Liver (tissue), 9 donors: ENCODE results near the gene MS4A2. TPM values are rescaled to one million over a fixed set of nuclear protein-coding genes. Genes with fewer than 3 reads are reported as not detected.
"Not testable (repeated sequence)": the region's sequence is repeated elsewhere in the genome, so short reads cannot be mapped to it uniquely, and the experiment has no call there.

Experiments
- DNase-seq: peaks from one replicate; pipeline ENCODE4 v3.0.0-alpha.2; 2017; ENCODE audit warnings: low spot score
- H3K27ac ChIP-seq, 2 donors: one replicate each; pipeline ENCODE4 v1.7.0; 2013; ENCODE audit warnings: inconsistent platforms in 2 of 2, low read length in 2 of 2, control low read depth in 1 of 2, low read depth in 1 of 2, mild to moderate bottlenecking in 1 of 2
- H3K27me3 ChIP-seq, 4 donors: one replicate each; pipeline versions ENCODE4 v1.6.1 to v1.7.0; 2013; ENCODE audit warnings: low read length in 3 of 4, inconsistent platforms in 1 of 4, mild to moderate bottlenecking in 1 of 4, moderate library complexity in 1 of 4; ENCODE audit not compliant: control insufficient read depth in 4 of 4, insufficient read depth in 4 of 4
- H3K36me3 ChIP-seq, 4 donors: one replicate each; pipeline versions ENCODE4 v1.6.1 to v1.7.0; 2013; ENCODE audit warnings: low read length in 3 of 4, mild to moderate bottlenecking in 3 of 4, low read depth in 1 of 4, moderate library complexity in 1 of 4; ENCODE audit not compliant: control insufficient read depth in 4 of 4, insufficient read depth in 3 of 4
- H3K4me1 ChIP-seq, 4 donors: one replicate each; pipeline versions ENCODE4 v1.6.1 to v1.7.0; 2013; ENCODE audit warnings: low read length in 3 of 4, mild to moderate bottlenecking in 3 of 4, moderate library complexity in 1 of 4; ENCODE audit not compliant: control insufficient read depth in 4 of 4, insufficient read depth in 4 of 4
- H3K4me3 ChIP-seq, 3 donors: one replicate each; pipeline versions ENCODE4 v1.6.1 to v1.7.0; 2013; ENCODE audit warnings: low read length in 3 of 3, control low read depth in 1 of 3, low read depth in 1 of 3, mild to moderate bottlenecking in 1 of 3
- H3K9ac ChIP-seq, 2 donors: one replicate each; pipeline ENCODE4 v1.7.0; 2013; ENCODE audit warnings: low read length in 2 of 2, mild to moderate bottlenecking in 2 of 2, moderate library complexity in 2 of 2, control low read depth in 1 of 2, low read depth in 1 of 2
- H3K9me3 ChIP-seq, 4 donors: one replicate each; pipeline versions ENCODE4 v1.6.1 to v1.7.0; 2013; ENCODE audit warnings: low read length in 3 of 4; ENCODE audit not compliant: control insufficient read depth in 4 of 4
- FOXA2 ChIP-seq: IDR thresholded peaks from 2 replicates; pipeline ENCODE4 v1.6.1; 2016; ENCODE audit warnings: antibody characterized with exemption
- GABPA ChIP-seq, 2 donors: IDR thresholded peaks in 1 of 2; conservative IDR thresholded peaks in 1 of 2; 2 replicates each; pipeline ENCODE4 v1.6.1; 2016; ENCODE audit warnings: antibody characterized with exemption in 2 of 2, mild to moderate bottlenecking in 1 of 2, moderate library complexity in 1 of 2
- HNF4A ChIP-seq, 2 donors: conservative IDR thresholded peaks; 2 replicates each; pipeline ENCODE4 v1.6.1; 2016; ENCODE audit warnings: antibody characterized with exemption in 2 of 2, mild to moderate bottlenecking in 2 of 2
- HNF4G ChIP-seq: IDR thresholded peaks from 2 replicates; pipeline ENCODE4 v1.6.1; 2016; ENCODE audit warnings: antibody characterized with exemption
- JUND ChIP-seq, 2 donors: IDR thresholded peaks; 2 replicates each; pipeline ENCODE4 v1.6.1; 2016; ENCODE audit warnings: antibody characterized with exemption in 2 of 2
- NR2F2 ChIP-seq: IDR thresholded peaks from 2 replicates; pipeline ENCODE4 v1.6.1; 2016; ENCODE audit warnings: antibody characterized with exemption
- RAD21 ChIP-seq, 2 donors: IDR thresholded peaks; 2 replicates each; pipeline ENCODE4 v1.6.1; 2016; ENCODE audit warnings: antibody characterized with exemption in 2 of 2, mild to moderate bottlenecking in 2 of 2
- RXRA ChIP-seq, 2 donors: IDR thresholded peaks; 2 replicates each; pipeline ENCODE4 v1.6.1; 2017 to 2018; ENCODE audit warnings: antibody characterized with exemption in 2 of 2, mild to moderate bottlenecking in 1 of 2
- SP1 ChIP-seq: IDR thresholded peaks from 2 replicates; pipeline ENCODE4 v1.6.1; 2018; ENCODE audit warnings: antibody characterized with exemption, mild to moderate bottlenecking
- TAF1 ChIP-seq: conservative IDR thresholded peaks from 2 replicates; pipeline ENCODE4 v1.6.1; 2016; ENCODE audit warnings: antibody characterized with exemption, mild to moderate bottlenecking
- YY1 ChIP-seq: IDR thresholded peaks from 2 replicates; pipeline ENCODE4 v1.6.1; 2016; ENCODE audit warnings: antibody characterized with exemption, mild to moderate bottlenecking
- WGBS: extraction: QIAGEN DNeasy Blood & Tissue Kit; methylation state at CpG from one replicate; pipeline ENCODE4 v1.1.7; 2013; 5-methylcytosine and 5-hydroxymethylcytosine counted together
- polyA plus RNA-seq, 2 donors: library from polyadenylated mRNA; stranded (reverse) in 1 of 2; unstranded in 1 of 2; fragments of 200-250 nt in 1 of 2; fragments of >200 nt in 1 of 2; fragmentation: Nextera tagmentation in 1 of 2; extraction: Ambion mirVana in 1 of 2; gene quantifications; one replicate each; pipeline versions ENCODE4 v1.2.1 to v1.2.3, GENCODE V29; 2013 to 2015
- total RNA-seq, 2 donors: library from RNA; depleted of rRNA; stranded (reverse); fragments of >200 nt; gene quantifications; one replicate each; pipeline ENCODE4 v1.2.3, GENCODE V29; 2014
- TF ChIP-seq, protein P1 (sequence below): fragments of 150-350 bp; IDR thresholded peaks from 2 replicates; pipeline ENCODE4 v1.5.1; 2017; ENCODE audit warnings: improper control_type of control experiment, low read depth, low read length; ENCODE audit not compliant: missing input control
- TF ChIP-seq, protein P2 (sequence below): IDR thresholded peaks from 2 replicates; pipeline ENCODE4 v1.6.1; 2016; ENCODE audit warnings: antibody characterized with exemption
- TF ChIP-seq, protein P3 (sequence below): IDR thresholded peaks from 2 replicates; pipeline ENCODE4 v1.6.1; 2016; ENCODE audit warnings: antibody characterized with exemption
- TF ChIP-seq, protein P4 (sequence below): IDR thresholded peaks from 2 replicates; pipeline ENCODE4 v1.6.1; 2016; ENCODE audit warnings: antibody characterized with exemption, mild to moderate bottlenecking
- TF ChIP-seq, protein P5 (sequence below): IDR thresholded peaks from 2 replicates; pipeline ENCODE4 v1.6.1; 2016; ENCODE audit warnings: antibody characterized with exemption
- donor health status: healthy.
- donor health status: healthy.
- donor health status: healthy.
- donor health status: healthy.
- donor health status: healthy.

Gene MS4A2
- total and polyA plus RNA-seq, 4 donors = 0.08 to 0.37 (median 0.32) TPM; not detected in 1

DNA sequence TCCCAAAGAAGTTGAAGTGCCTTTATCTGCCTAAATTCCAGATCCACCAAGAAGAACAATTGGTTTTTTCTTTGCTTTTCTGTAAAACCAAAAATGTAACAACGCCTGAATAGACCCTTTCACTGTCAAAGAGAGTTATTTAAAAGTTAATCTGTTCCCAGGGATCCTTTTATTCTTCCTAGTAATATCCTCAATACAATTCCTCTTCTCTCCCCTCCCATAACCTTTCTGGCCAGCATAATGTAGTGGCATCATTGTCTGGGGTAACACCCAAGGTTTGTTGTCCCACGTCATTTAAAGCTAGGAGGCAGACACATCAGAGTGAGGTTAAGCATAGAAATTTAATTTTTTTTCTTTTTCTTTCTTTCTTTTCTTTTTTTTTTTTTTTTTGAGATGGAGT is 39.9 kb downstream of the MS4A2 start:
- Histone ChIP-seq H3K4me1 (no peaks in the 10 kb centered on the region), H3K9ac (no peak overlapping the region), H3K9me3 (no peaks in the 10 kb centered on the region), H3K36me3 (no peaks in the 10 kb centered on the region), H3K27me3 (no peaks in the 10 kb centered on the region), H3K27ac (no peak overlapping the region), H3K4me3 (no peak overlapping the region)
- TF ChIP-seq HNF4G (no peak), RXRA (IDR thresholded peaks at IDR 0.05) (no peak), FOXA2 (no peak), NR2F2 (no peak), GABPA (IDR thresholded peaks at IDR 0.05 in 1 of 2, conservative IDR thresholded peaks at IDR 0.05 in 1 of 2) (no peak), TAF1 (no peak), YY1 (no peak), RAD21 (IDR thresholded peaks at IDR 0.05) (no peak), SP1 (no peak), JUND (IDR thresholded peaks at IDR 0.05) (no peak), HNF4A (conservative IDR thresholded peaks at IDR 0.05) (no peak)
- TF ChIP-seq, protein P1, sequence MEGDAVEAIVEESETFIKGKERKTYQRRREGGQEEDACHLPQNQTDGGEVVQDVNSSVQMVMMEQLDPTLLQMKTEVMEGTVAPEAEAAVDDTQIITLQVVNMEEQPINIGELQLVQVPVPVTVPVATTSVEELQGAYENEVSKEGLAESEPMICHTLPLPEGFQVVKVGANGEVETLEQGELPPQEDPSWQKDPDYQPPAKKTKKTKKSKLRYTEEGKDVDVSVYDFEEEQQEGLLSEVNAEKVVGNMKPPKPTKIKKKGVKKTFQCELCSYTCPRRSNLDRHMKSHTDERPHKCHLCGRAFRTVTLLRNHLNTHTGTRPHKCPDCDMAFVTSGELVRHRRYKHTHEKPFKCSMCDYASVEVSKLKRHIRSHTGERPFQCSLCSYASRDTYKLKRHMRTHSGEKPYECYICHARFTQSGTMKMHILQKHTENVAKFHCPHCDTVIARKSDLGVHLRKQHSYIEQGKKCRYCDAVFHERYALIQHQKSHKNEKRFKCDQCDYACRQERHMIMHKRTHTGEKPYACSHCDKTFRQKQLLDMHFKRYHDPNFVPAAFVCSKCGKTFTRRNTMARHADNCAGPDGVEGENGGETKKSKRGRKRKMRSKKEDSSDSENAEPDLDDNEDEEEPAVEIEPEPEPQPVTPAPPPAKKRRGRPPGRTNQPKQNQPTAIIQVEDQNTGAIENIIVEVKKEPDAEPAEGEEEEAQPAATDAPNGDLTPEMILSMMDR = no peak
- TF ChIP-seq, protein P2, sequence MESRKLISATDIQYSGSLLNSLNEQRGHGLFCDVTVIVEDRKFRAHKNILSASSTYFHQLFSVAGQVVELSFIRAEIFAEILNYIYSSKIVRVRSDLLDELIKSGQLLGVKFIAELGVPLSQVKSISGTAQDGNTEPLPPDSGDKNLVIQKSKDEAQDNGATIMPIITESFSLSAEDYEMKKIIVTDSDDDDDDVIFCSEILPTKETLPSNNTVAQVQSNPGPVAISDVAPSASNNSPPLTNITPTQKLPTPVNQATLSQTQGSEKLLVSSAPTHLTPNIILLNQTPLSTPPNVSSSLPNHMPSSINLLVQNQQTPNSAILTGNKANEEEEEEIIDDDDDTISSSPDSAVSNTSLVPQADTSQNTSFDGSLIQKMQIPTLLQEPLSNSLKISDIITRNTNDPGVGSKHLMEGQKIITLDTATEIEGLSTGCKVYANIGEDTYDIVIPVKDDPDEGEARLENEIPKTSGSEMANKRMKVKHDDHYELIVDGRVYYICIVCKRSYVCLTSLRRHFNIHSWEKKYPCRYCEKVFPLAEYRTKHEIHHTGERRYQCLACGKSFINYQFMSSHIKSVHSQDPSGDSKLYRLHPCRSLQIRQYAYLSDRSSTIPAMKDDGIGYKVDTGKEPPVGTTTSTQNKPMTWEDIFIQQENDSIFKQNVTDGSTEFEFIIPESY = no peak
- TF ChIP-seq, protein P3, sequence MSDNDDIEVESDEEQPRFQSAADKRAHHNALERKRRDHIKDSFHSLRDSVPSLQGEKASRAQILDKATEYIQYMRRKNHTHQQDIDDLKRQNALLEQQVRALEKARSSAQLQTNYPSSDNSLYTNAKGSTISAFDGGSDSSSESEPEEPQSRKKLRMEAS = no peak
- TF ChIP-seq, protein P4, sequence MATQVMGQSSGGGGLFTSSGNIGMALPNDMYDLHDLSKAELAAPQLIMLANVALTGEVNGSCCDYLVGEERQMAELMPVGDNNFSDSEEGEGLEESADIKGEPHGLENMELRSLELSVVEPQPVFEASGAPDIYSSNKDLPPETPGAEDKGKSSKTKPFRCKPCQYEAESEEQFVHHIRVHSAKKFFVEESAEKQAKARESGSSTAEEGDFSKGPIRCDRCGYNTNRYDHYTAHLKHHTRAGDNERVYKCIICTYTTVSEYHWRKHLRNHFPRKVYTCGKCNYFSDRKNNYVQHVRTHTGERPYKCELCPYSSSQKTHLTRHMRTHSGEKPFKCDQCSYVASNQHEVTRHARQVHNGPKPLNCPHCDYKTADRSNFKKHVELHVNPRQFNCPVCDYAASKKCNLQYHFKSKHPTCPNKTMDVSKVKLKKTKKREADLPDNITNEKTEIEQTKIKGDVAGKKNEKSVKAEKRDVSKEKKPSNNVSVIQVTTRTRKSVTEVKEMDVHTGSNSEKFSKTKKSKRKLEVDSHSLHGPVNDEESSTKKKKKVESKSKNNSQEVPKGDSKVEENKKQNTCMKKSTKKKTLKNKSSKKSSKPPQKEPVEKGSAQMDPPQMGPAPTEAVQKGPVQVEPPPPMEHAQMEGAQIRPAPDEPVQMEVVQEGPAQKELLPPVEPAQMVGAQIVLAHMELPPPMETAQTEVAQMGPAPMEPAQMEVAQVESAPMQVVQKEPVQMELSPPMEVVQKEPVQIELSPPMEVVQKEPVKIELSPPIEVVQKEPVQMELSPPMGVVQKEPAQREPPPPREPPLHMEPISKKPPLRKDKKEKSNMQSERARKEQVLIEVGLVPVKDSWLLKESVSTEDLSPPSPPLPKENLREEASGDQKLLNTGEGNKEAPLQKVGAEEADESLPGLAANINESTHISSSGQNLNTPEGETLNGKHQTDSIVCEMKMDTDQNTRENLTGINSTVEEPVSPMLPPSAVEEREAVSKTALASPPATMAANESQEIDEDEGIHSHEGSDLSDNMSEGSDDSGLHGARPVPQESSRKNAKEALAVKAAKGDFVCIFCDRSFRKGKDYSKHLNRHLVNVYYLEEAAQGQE = no peak
- TF ChIP-seq, protein P5, sequence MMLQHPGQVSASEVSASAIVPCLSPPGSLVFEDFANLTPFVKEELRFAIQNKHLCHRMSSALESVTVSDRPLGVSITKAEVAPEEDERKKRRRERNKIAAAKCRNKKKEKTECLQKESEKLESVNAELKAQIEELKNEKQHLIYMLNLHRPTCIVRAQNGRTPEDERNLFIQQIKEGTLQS = no peak
- WGBS = 97% methylated on average over 2 of the region's 2 CpGs
- no peak for DNase-seq

DNA sequence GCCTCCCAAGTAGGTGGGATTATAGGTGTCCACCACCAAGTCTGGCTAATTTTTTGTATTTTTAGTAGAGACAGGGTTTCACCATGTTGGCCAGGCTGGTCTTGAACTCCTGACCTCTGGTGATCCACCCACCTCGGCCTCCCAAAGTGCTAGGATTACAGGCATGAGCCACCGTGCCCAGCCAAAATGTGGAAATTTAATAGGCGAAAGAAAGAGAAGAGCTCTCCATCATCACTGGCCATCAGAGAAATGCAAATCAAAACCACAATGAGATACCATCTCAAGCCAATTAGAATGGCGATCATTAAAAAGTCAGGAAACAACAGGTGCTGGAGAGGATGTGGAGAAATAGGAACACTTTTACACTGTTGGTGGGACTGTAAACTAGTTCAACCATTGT is 40.4 kb downstream of the MS4A2 start:
- H3K36me3 ChIP-seq, H3K27ac ChIP-seq, H3K4me1 ChIP-seq, H3K9me3 ChIP-seq, DNase-seq, H3K4me3 ChIP-seq, H3K9ac ChIP-seq, H3K27me3 ChIP-seq: not testable (repeated sequence)
- WGBS = 96% methylated on average over 4 of the region's 4 CpGs
